Measurements from ENCODE around the gene FBF1. TPM values are rescaled to one million over a fixed set of nuclear protein-coding genes. Genes with fewer than 3 reads are reported as not detected.
A peak's percentile ranks its signal among the peaks of the same experiment; 100 is the strongest.

Gene FBF1
- total and polyA plus RNA-seq, 10 donors: 5.2 to 16.0 (median 10.0) TPM

GRCh38 chr17:75965468-75965867 lies 24.6 kb upstream of the FBF1 start:
- no peak overlapping the region for H3K4me3 ChIP-seq
- H3K36me3 ChIP-seq: peaks cover 0 to 49% (median 0%) of the 10 kb centered on the region in 6 donors
- intact Hi-C loops (cut with DNase I; ENCODE audit: low total_unique reads): no loop called here
- WGBS, 5 donors: 94 to 98% (median 97%) methylated on average over 6 of the region's 6 CpGs
- H3K27me3 ChIP-seq (replicated peaks in 1 of 7): no peaks in the 10 kb centered on the region
- no peak overlapping the region for H3K27ac ChIP-seq
- peaks cover 0 to 64% (median 24%) of the 10 kb centered on the region in 6 donors for H3K4me1 ChIP-seq
- H3K9me3 ChIP-seq: no peaks in the 10 kb centered on the region
- no peak for DNase-seq
- TF ChIP-seq POLR2A (IDR thresholded peaks at IDR 0.05): no peak
- TF ChIP-seq POLR2AphosphoS5 (IDR thresholded peaks at IDR 0.05): no peak
- TF ChIP-seq CTCF (IDR thresholded peaks at IDR 0.05 in 8 of 11, conservative IDR thresholded peaks at IDR 0.05 in 3 of 11): no peak

GRCh38 chr17:75959839-75960511 lies 19.1 kb upstream of the FBF1 start:
- Histone ChIP-seq H3K27me3 (replicated peaks in 1 of 7) (no peaks in the 10 kb centered on the region), H3K4me3 (no peak overlapping the region), H3K36me3 (peaks cover 3 to 69% (median 21%) of the 10 kb centered on the region in 6 donors), H3K27ac (peak overlapping the region in 2 of 8 donors; percentile 15 to 30), H3K4me1 (peaks cover 0 to 42% (median 9%) of the 10 kb centered on the region in 6 donors), H3K9me3 (no peaks in the 10 kb centered on the region)
- 93 to 97% (median 96%) methylated on average over 11 of the region's 11 CpGs for WGBS, 5 donors
- no peak for TF ChIP-seq CTCF (IDR thresholded peaks at IDR 0.05 in 8 of 11, conservative IDR thresholded peaks at IDR 0.05 in 3 of 11)
- DNase-seq: no peak
- intact Hi-C loops (cut with DNase I; ENCODE audit: low total_unique reads): no loop called here

GRCh38 chr17:75959051-75959838 lies 18.4 kb upstream of the FBF1 start:
- TF ChIP-seq POLR2A (IDR thresholded peaks at IDR 0.05) (no peak), CTCF (IDR thresholded peaks at IDR 0.05 in 8 of 11, conservative IDR thresholded peaks at IDR 0.05 in 3 of 11) (no peak), POLR2AphosphoS5 (IDR thresholded peaks at IDR 0.05) (no peak)
- 71 to 86% (median 83%) methylated on average over 8 of the region's 8 CpGs for WGBS, 5 donors

More at GRCh38 chr17:75959051-75959838, 18.4 kb upstream of the FBF1 start:
- peaks cover 3 to 74% (median 27%) of the 10 kb centered on the region in 6 donors for H3K36me3 ChIP-seq
- H3K27ac ChIP-seq: peak overlapping the region in 2 of 8 donors; percentile 15 to 30
- intact Hi-C loops (cut with DNase I; ENCODE audit: low total_unique reads): no loop called here
- H3K4me1 ChIP-seq: peaks cover 0 to 34% (median 8%) of the 10 kb centered on the region in 6 donors
- H3K4me3 ChIP-seq: no peak overlapping the region
- H3K27me3 ChIP-seq (replicated peaks in 1 of 7): no peaks in the 10 kb centered on the region
- no peaks in the 10 kb centered on the region for H3K9me3 ChIP-seq
- DNase-seq: no peak
